ENCODE measurements around the gene RAPGEF5.

RAPGEF5 gene

GRCh38 chr7:22389892-22390291 is 32.9 kb upstream of the RAPGEF5 start:
- FAIRE-seq (no peak), DNase-seq (ENCODE audit: insufficient read length, low spot score) (no peak)
- no peak for TF ChIP-seq POLR2A (IDR thresholded peaks at IDR 0.05; ENCODE audit: low read depth, low read length)

- no peak for TF ChIP-seq POLR2A (IDR thresholded peaks at IDR 0.05; ENCODE audit: low read depth, low read length)
- DNase-seq (ENCODE audit: insufficient read length, low spot score), result no peak
- no peak for FAIRE-seq
These were observed 30.6 kb upstream of the RAPGEF5 start for GRCh38 chr7:22387583-22387982.

GRCh38 chr7:22386865-22387264 is 29.9 kb upstream of the RAPGEF5 start:
- TF ChIP-seq POLR2A (IDR thresholded peaks at IDR 0.05; ENCODE audit: low read depth, low read length), result no peak
- no peak for DNase-seq (ENCODE audit: insufficient read length, low spot score)
- no peak for FAIRE-seq

- TF ChIP-seq POLR2A (IDR thresholded peaks at IDR 0.05; ENCODE audit: low read depth, low read length), result no peak
- FAIRE-seq (no peak), DNase-seq (ENCODE audit: insufficient read length, low spot score) (no peak)
These were observed 29.4 kb upstream of the RAPGEF5 start for GRCh38 chr7:22386206-22386858.

- DNase-seq (ENCODE audit: insufficient read length, low spot score), result no peak
- no peak for FAIRE-seq
- no peak for TF ChIP-seq POLR2A (IDR thresholded peaks at IDR 0.05; ENCODE audit: low read depth, low read length)
These were observed 28.4 kb upstream of the RAPGEF5 start for GRCh38 chr7:22385326-22385725.

GRCh38 chr7:22380333-22380732 is 23.4 kb upstream of the RAPGEF5 start:
- no peak for TF ChIP-seq POLR2A (IDR thresholded peaks at IDR 0.05; ENCODE audit: low read depth, low read length)
- FAIRE-seq (no peak), DNase-seq (ENCODE audit: insufficient read length, low spot score) (no peak)

GRCh38 chr7:22378199-22378980 is 21.4 kb upstream of the RAPGEF5 start:
- FAIRE-seq (no peak), DNase-seq (ENCODE audit: insufficient read length, low spot score) (no peak)
- no peak for TF ChIP-seq POLR2A (IDR thresholded peaks at IDR 0.05; ENCODE audit: low read depth, low read length)

GRCh38 chr7:22377703-22378102 is 20.7 kb upstream of the RAPGEF5 start:
- no peak for FAIRE-seq
- DNase-seq (ENCODE audit: insufficient read length, low spot score), result no peak
- no peak for TF ChIP-seq POLR2A (IDR thresholded peaks at IDR 0.05; ENCODE audit: low read depth, low read length)

GRCh38 chr7:22375359-22376048 is 18.6 kb upstream of the RAPGEF5 start:
- DNase-seq (ENCODE audit: insufficient read length, low spot score) (no peak), FAIRE-seq (no peak)
- TF ChIP-seq POLR2A (IDR thresholded peaks at IDR 0.05; ENCODE audit: low read depth, low read length), result no peak

GRCh38 chr7:22373911-22374310 is 17.0 kb upstream of the RAPGEF5 start:
- no peak for FAIRE-seq
- no peak for TF ChIP-seq POLR2A (IDR thresholded peaks at IDR 0.05; ENCODE audit: low read depth, low read length)
- DNase-seq (ENCODE audit: insufficient read length, low spot score), result no peak

GRCh38 chr7:22373388-22373787 is 16.4 kb upstream of the RAPGEF5 start:
- DNase-seq (ENCODE audit: insufficient read length, low spot score), result no peak
- no peak for TF ChIP-seq POLR2A (IDR thresholded peaks at IDR 0.05; ENCODE audit: low read depth, low read length)
- no peak for FAIRE-seq

- no peak for FAIRE-seq
These were observed 15.9 kb upstream of the RAPGEF5 start for GRCh38 chr7:22372863-22373262.

GRCh38 chr7:22371878-22372277 is 14.9 kb upstream of the RAPGEF5 start:
- no peak for DNase-seq (ENCODE audit: insufficient read length, low spot score)
- TF ChIP-seq POLR2A (IDR thresholded peaks at IDR 0.05; ENCODE audit: low read depth, low read length), result no peak
- no peak for FAIRE-seq

More at GRCh38 chr7:22372863-22373262, 15.9 kb upstream of the RAPGEF5 start:
- TF ChIP-seq POLR2A (IDR thresholded peaks at IDR 0.05; ENCODE audit: low read depth, low read length), result no peak
- no peak for DNase-seq (ENCODE audit: insufficient read length, low spot score)

GRCh38 chr7:22364900-22365299 is 7.9 kb upstream of the RAPGEF5 start:
- no peak for TF ChIP-seq POLR2A (IDR thresholded peaks at IDR 0.05; ENCODE audit: low read depth, low read length)
- FAIRE-seq (no peak), DNase-seq (ENCODE audit: insufficient read length, low spot score) (no peak)
